ENCODE results near the gene FAM90A1.
"Not testable (repeated sequence)": the region's sequence is repeated elsewhere in the genome, so short reads cannot be mapped to it uniquely, and the experiment has no call there.

- TF ChIP-seq CTCF (IDR thresholded peaks at IDR 0.05; ENCODE audit: insufficient read depth, low read length, poor library complexity, severe bottlenecking); EZH2phosphoT487 (conservative IDR thresholded peaks at IDR 0.05; ENCODE audit: low read length): not testable (repeated sequence)
Measured at GRCh38 chr12:8240340-8241114, 13.1 kb upstream of the FAM90A1 start.
